ENCODE results near the gene CDK13.

The CDK13 gene

GRCh38 chr7:39950473-39951225 is 593 bp downstream of the CDK13 start:
- peak; percentile 48 for DNase-seq

GRCh38 chr7:39951226-39952194 is 1.5 kb downstream of the CDK13 start:
- DNase-seq, result peak; percentile 65

GRCh38 chr7:39952374-39952773 is 2.3 kb downstream of the CDK13 start:
- DNase-seq, result no peak

GRCh38 chr7:39952803-39953202 is 2.7 kb downstream of the CDK13 start:
- DNase-seq, result no peak

GRCh38 chr7:39954694-39955093 is 4.6 kb downstream of the CDK13 start:
- no peak for DNase-seq

GRCh38 chr7:39958038-39958437 is 8.0 kb downstream of the CDK13 start:
- no peak for DNase-seq

- no peak for DNase-seq
These were observed 17.5 kb downstream of the CDK13 start for GRCh38 chr7:39967406-39968161.

GRCh38 chr7:39969431-39969830 is 19.4 kb downstream of the CDK13 start:
- DNase-seq, result no peak

- no peak for DNase-seq
These were observed 21.9 kb downstream of the CDK13 start for GRCh38 chr7:39971924-39972323.

GRCh38 chr7:39973801-39974200 is 23.7 kb downstream of the CDK13 start:
- no peak for DNase-seq

- DNase-seq, result no peak
These were observed 28.3 kb downstream of the CDK13 start for GRCh38 chr7:39978230-39978934.

GRCh38 chr7:39979406-39980073 is 29.5 kb downstream of the CDK13 start:
- DNase-seq, result no peak

GRCh38 chr7:39985398-39985918 is 35.4 kb downstream of the CDK13 start:
- DNase-seq, result no peak

- no peak for DNase-seq
These were observed 37.7 kb downstream of the CDK13 start for GRCh38 chr7:39987641-39988347.

- DNase-seq, result no peak
These were observed 50.8 kb downstream of the CDK13 start for GRCh38 chr7:40000734-40001315.

- no peak for DNase-seq
These were observed 51.6 kb downstream of the CDK13 start for GRCh38 chr7:40001649-40002048.

GRCh38 chr7:40003597-40003996 is 53.5 kb downstream of the CDK13 start:
- no peak for DNase-seq

- no peak for DNase-seq
These were observed 58.3 kb downstream of the CDK13 start for GRCh38 chr7:40008223-40008815.

GRCh38 chr7:40009301-40009700 is 59.2 kb downstream of the CDK13 start:
- no peak for DNase-seq

- DNase-seq, result no peak
These were observed 64.3 kb downstream of the CDK13 start for GRCh38 chr7:40014376-40014775.
